Measurements from ENCODE around the gene GPR6. TPM values are rescaled to one million over a fixed set of nuclear protein-coding genes. Genes with fewer than 3 reads are reported as not detected.

The GPR6 gene
- total RNA-seq, 1 experiment from 2014 or later = 0.20 TPM

DNA sequence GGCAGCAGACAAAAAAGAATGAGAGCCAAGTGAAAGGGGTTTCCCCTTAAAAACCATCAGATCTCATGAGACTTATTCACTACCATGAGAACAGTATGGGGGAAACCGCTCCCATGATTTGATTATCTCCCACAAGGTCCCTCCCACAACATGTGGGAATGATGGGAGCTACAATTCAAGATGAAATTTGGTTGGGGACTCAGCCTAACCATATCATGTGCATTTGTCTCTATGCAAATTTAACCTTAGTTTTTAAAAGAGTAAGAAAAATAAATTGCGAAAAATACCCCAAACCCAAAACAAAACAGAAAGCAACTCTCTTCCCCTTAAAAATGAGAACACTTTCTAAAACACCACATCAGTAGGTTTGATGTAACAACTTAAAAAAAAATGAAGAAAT is 22.6 kb upstream of the GPR6 start:
- Histone ChIP-seq H4K8ac (replicated peaks; ENCODE audit: insufficient read length, low read depth, low read length) (no peak overlapping the region), H2AK5ac (ENCODE audit: insufficient read length, low read length) (no peak overlapping the region), H3K79me1 (ENCODE audit: insufficient read depth, low read depth, low read length, poor library complexity, severe bottlenecking) (no peaks in the 10 kb centered on the region), H3K27me3 (ENCODE audit: insufficient read depth, low read length) (no peaks in the 10 kb centered on the region), H3K14ac (ENCODE audit: insufficient read depth, low read length) (no peak overlapping the region), H3K27ac (ENCODE audit: insufficient read length, low read depth, low read length) (no peak overlapping the region), H2BK5ac (ENCODE audit: insufficient read length, low read length) (no peak overlapping the region), H2BK15ac (ENCODE audit: low read depth, low read length) (no peak overlapping the region), H2BK12ac (ENCODE audit: insufficient read length, low read depth, low read length) (no peak overlapping the region), H4K20me1 (ENCODE audit: control insufficient read depth, insufficient read depth, insufficient read length) (no peaks in the 10 kb centered on the region), H2BK120ac (ENCODE audit: low read depth, low read length, poor library complexity, severe bottlenecking) (no peak overlapping the region), H2AFZ (ENCODE audit: low read length) (no peak overlapping the region), H3K9me3 (ENCODE audit: control insufficient read depth, low read depth, low read length) (peaks cover 4% of the 10 kb centered on the region), H3T11ph (ENCODE audit: low read length) (no peak overlapping the region), H2BK20ac (ENCODE audit: low read depth, low read length, poor library complexity, severe bottlenecking) (no peak overlapping the region), H3K4me1 (ENCODE audit: insufficient read depth, low read length) (no peaks in the 10 kb centered on the region), H3K18ac (ENCODE audit: insufficient read length, low read depth, low read length) (no peak overlapping the region), H3K23me2 (ENCODE audit: insufficient read length, low read depth, low read length, poor library complexity, severe bottlenecking) (no peaks in the 10 kb centered on the region), H4K91ac (ENCODE audit: insufficient read length, low read depth, low read length) (no peak overlapping the region), H3K23ac (ENCODE audit: insufficient read length, low read depth, low read length) (no peak overlapping the region), H3K4me2 (ENCODE audit: insufficient read depth, insufficient read length, low read length) (no peak overlapping the region), H3K56ac (ENCODE audit: insufficient read length, low read depth, low read length) (no peak overlapping the region), H3K79me2 (ENCODE audit: insufficient read depth, low read length) (no peaks in the 10 kb centered on the region), H3K9ac (ENCODE audit: extremely low read depth, insufficient read length, low read length) (no peak overlapping the region), H4K5ac (ENCODE audit: insufficient read length, low read depth, low read length) (no peak overlapping the region), H3K4ac (ENCODE audit: low read depth, low read length) (no peak overlapping the region)
- no peak overlapping the region for H3K27ac Mint-ChIP-seq
- no peak for DNase-seq
- H3K4me1 Mint-ChIP-seq = peaks cover 7% of the 10 kb centered on the region in 2 experiments; a peak in 3 of 4 replicates
- H3K9me3 Mint-ChIP-seq = peaks cover under 1 to 20% of the 10 kb centered on the region in 2 experiments; a peak in 4 of 5 replicates
- H3K27me3 Mint-ChIP-seq (ENCODE audit: low read depth) = no peaks in the 10 kb centered on the region
- peaks cover 0 to 11% (median 8%) of the 10 kb centered on the region in 3 experiments; a peak in 6 of 7 replicates for H3K36me3 Mint-ChIP-seq (ENCODE audit: insufficient read depth in 1 of 3, low read depth in 3 of 3)
- no peak overlapping the region for H3K4me3 Mint-ChIP-seq
- WGBS (ENCODE audit: extremely low coverage, insufficient read length, low lambda C conversion rate) = no CpG with 5 or more reads among the region's 2 CpGs
- TF ChIP-seq, protein P1, sequence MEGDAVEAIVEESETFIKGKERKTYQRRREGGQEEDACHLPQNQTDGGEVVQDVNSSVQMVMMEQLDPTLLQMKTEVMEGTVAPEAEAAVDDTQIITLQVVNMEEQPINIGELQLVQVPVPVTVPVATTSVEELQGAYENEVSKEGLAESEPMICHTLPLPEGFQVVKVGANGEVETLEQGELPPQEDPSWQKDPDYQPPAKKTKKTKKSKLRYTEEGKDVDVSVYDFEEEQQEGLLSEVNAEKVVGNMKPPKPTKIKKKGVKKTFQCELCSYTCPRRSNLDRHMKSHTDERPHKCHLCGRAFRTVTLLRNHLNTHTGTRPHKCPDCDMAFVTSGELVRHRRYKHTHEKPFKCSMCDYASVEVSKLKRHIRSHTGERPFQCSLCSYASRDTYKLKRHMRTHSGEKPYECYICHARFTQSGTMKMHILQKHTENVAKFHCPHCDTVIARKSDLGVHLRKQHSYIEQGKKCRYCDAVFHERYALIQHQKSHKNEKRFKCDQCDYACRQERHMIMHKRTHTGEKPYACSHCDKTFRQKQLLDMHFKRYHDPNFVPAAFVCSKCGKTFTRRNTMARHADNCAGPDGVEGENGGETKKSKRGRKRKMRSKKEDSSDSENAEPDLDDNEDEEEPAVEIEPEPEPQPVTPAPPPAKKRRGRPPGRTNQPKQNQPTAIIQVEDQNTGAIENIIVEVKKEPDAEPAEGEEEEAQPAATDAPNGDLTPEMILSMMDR (conservative IDR thresholded peaks at IDR 0.05) = no peak

All from H9 (cell line).